Nephron (organoid): Measurements from ENCODE around the gene FSTL5.

Experiments
- H3K27ac Mint-ChIP-seq, 3 experiments: 2 replicates each; pipeline ENCODE4 v1.8.0; 2020; ENCODE audit warnings: mixed read lengths in 3 of 3, mild to moderate bottlenecking in 2 of 3, moderate library complexity in 1 of 3
- H3K27me3 Mint-ChIP-seq: 2 replicates; pipeline ENCODE4 v1.8.0; 2021; ENCODE audit warnings: low read depth, mild to moderate bottlenecking, moderate library complexity, mixed read lengths
- H3K36me3 Mint-ChIP-seq: 2 replicates; pipeline ENCODE4 v1.8.0; 2020; ENCODE audit warnings: low read depth, mixed read lengths
- H3K4me1 Mint-ChIP-seq: 2 replicates; pipeline ENCODE4 v1.8.0; 2020; ENCODE audit warnings: mixed read lengths
- H3K4me3 Mint-ChIP-seq, 3 experiments: 2 replicates each; pipeline ENCODE4 v1.8.0; 2020; ENCODE audit warnings: mild to moderate bottlenecking in 3 of 3, mixed read lengths in 3 of 3, moderate library complexity in 2 of 3
- H3K9me3 Mint-ChIP-seq: 2 replicates; pipeline ENCODE4 v1.8.0; 2020; ENCODE audit warnings: mixed read lengths
- CTCF ChIP-seq, 3 experiments: fragments of 200-600 bp; sonication (generic); IDR thresholded peaks; one replicate each; pipeline ENCODE4 v1.5.0; 2021; ENCODE audit warnings: antibody characterized with exemption in 3 of 3; ENCODE audit not compliant: unreplicated experiment in 3 of 3

The FSTL5 gene

GRCh38 chr4:162162672-162163071, 1.1 kb downstream of the FSTL5 start:
- Mint-ChIP-seq H3K36me3 (no peaks in the 10 kb centered on the region), H3K27me3 (peaks cover 9% of the 10 kb centered on the region), H3K27ac (peak overlapping the region in 1 of 3 experiments; percentile 5), H3K4me1 (peaks cover 18% of the 10 kb centered on the region), H3K9me3 (no peaks in the 10 kb centered on the region), H3K4me3 (peak overlapping the region; percentile 38 to 73 (median 51))
- no peak for TF ChIP-seq CTCF (IDR thresholded peaks at IDR 0.05; ENCODE audit: unreplicated experiment in 3 of 3)

- Mint-ChIP-seq H3K27ac (no peak overlapping the region), H3K9me3 (no peaks in the 10 kb centered on the region), H3K27me3 (no peaks in the 10 kb centered on the region), H3K4me1 (no peaks in the 10 kb centered on the region), H3K4me3 (no peak overlapping the region), H3K36me3 (no peaks in the 10 kb centered on the region)
- TF ChIP-seq CTCF (IDR thresholded peaks at IDR 0.05; ENCODE audit: unreplicated experiment in 3 of 3), result no peak
These were observed 6.6 kb downstream of the FSTL5 start for GRCh38 chr4:162157241-162157640.

GRCh38 chr4:162154862-162155540, 8.8 kb downstream of the FSTL5 start:
- H3K27ac Mint-ChIP-seq, result peak overlapping the region in 1 of 3 experiments; percentile 17
- no peaks in the 10 kb centered on the region for H3K36me3 Mint-ChIP-seq
- H3K27me3 Mint-ChIP-seq, result no peaks in the 10 kb centered on the region
- no peak overlapping the region for H3K4me3 Mint-ChIP-seq
- no peak for TF ChIP-seq CTCF (IDR thresholded peaks at IDR 0.05; ENCODE audit: unreplicated experiment in 3 of 3)
- no peaks in the 10 kb centered on the region for H3K4me1 Mint-ChIP-seq
- no peaks in the 10 kb centered on the region for H3K9me3 Mint-ChIP-seq

- peak overlapping the region in 1 of 3 experiments; percentile 17 for H3K27ac Mint-ChIP-seq
- no peaks in the 10 kb centered on the region for H3K27me3 Mint-ChIP-seq
- H3K9me3 Mint-ChIP-seq, result no peaks in the 10 kb centered on the region
- no peak overlapping the region for H3K4me3 Mint-ChIP-seq
- no peaks in the 10 kb centered on the region for H3K4me1 Mint-ChIP-seq
- no peak for TF ChIP-seq CTCF (IDR thresholded peaks at IDR 0.05; ENCODE audit: unreplicated experiment in 3 of 3)
- H3K36me3 Mint-ChIP-seq, result no peaks in the 10 kb centered on the region
These were observed 11.9 kb downstream of the FSTL5 start for GRCh38 chr4:162151850-162152249.

GRCh38 chr4:162151386-162151785, 12.4 kb downstream of the FSTL5 start:
- TF ChIP-seq CTCF (IDR thresholded peaks at IDR 0.05; ENCODE audit: unreplicated experiment in 3 of 3), result no peak
- H3K4me1 Mint-ChIP-seq, result no peaks in the 10 kb centered on the region
- no peak overlapping the region for H3K27ac Mint-ChIP-seq
- no peak overlapping the region for H3K4me3 Mint-ChIP-seq
- no peaks in the 10 kb centered on the region for H3K36me3 Mint-ChIP-seq
- no peaks in the 10 kb centered on the region for H3K9me3 Mint-ChIP-seq
- H3K27me3 Mint-ChIP-seq, result no peaks in the 10 kb centered on the region

GRCh38 chr4:162149644-162150043, 14.2 kb downstream of the FSTL5 start:
- H3K9me3 Mint-ChIP-seq, result no peaks in the 10 kb centered on the region
- H3K27me3 Mint-ChIP-seq, result no peaks in the 10 kb centered on the region
- H3K36me3 Mint-ChIP-seq, result no peaks in the 10 kb centered on the region
- no peak for TF ChIP-seq CTCF (IDR thresholded peaks at IDR 0.05; ENCODE audit: unreplicated experiment in 3 of 3)
- no peaks in the 10 kb centered on the region for H3K4me1 Mint-ChIP-seq
- H3K4me3 Mint-ChIP-seq, result no peak overlapping the region
- no peak overlapping the region for H3K27ac Mint-ChIP-seq
